HCT116 (cell line): ENCODE results near the gene SYNE1. TPM values are rescaled to one million over a fixed set of nuclear protein-coding genes. Genes with fewer than 3 reads are reported as not detected.

ENCODE experiments used
- ATAC-seq: fragments of 200-7000 bp; cut with Tn5 transposase; 2 replicates; pipeline ENCODE4 v1.9.1; 2020; ENCODE audit warnings: mild to moderate bottlenecking, moderate library complexity
- BruUV-seq: library from RNA; stranded (reverse); fragments of 400-500 nt; replicated peaks from 2 replicates; lab custom pipeline; 2021; lab: Mats Ljungman, UMichigan
- CTCF ChIA-PET: fragments of 300-600 bp; sonication (Branson Sonifier 250); formaldehyde crosslinking; loops from one replicate; lab custom pipeline; 2021; ENCODE audit warnings: antibody characterized with exemption; lab: Charles Lee
- POLR2A ChIA-PET: fragments of 300-600, 350-600 bp; sonication (Branson Sonifier 250); formaldehyde crosslinking; loops from one replicate; lab custom pipeline; 2021; ENCODE audit warnings: antibody characterized with exemption; lab: Charles Lee
- RAD21 ChIA-PET, 2 experiments: fragments of 300-600 bp; sonication (Branson Sonifier 250); formaldehyde crosslinking; loops; one replicate each; lab custom pipeline; 2023; ENCODE audit warnings: low total read pairs in 2 of 2; ENCODE audit not compliant: uncharacterized antibody in 2 of 2, unreplicated experiment in 2 of 2, low non-redundant PET in 1 of 2; lab: Charles Lee
- DNase-seq: peaks from one replicate; pipeline ENCODE4 v3.0.0-alpha.2; 2010; ENCODE audit warnings: low read depth, low spot score
- H2AFZ ChIP-seq: fragments of 200-600 bp; shearing (Covaris generic), sonication (generic); 2 replicates; pipeline ENCODE4 v1.6.1; 2017; ENCODE audit warnings: low read depth, mixed run types, mixed read lengths, antibody characterized with exemption, low read length; ENCODE audit not compliant: poor library complexity, severe bottlenecking
- H3K27ac ChIP-seq: 2 replicates; pipeline ENCODE4 v1.5.1; 2012; ENCODE audit warnings: low read depth, low read length
- H3K27me3 ChIP-seq: fragments of 200-600 bp; sonication (generic); 2 replicates; pipeline ENCODE4 v1.6.1; 2016; ENCODE audit warnings: mixed run types, low read length, mixed read lengths; ENCODE audit not compliant: insufficient read depth
- H3K36me3 ChIP-seq, 2 experiments: fragments of 200-500 bp in 1 of 2; fragments of 200-600 bp in 1 of 2; sonication (Bioruptor generic) in 1 of 2; sonication (generic) in 1 of 2; 2 replicates each; pipeline versions ENCODE4 v1.5.1 to v1.6.1; 2014 to 2016; ENCODE audit warnings: low read length in 2 of 2, inconsistent platforms in 1 of 2, mixed read lengths in 1 of 2, mixed run types in 1 of 2; ENCODE audit not compliant: insufficient read depth in 2 of 2, control insufficient read depth in 1 of 2
- H3K4me1 ChIP-seq, 2 experiments: fragments of 200-600 bp in 1 of 2; sonication (generic) in 1 of 2; 2 replicates each; pipeline versions ENCODE4 v1.5.1 to v1.6.1; 2012 to 2017; ENCODE audit warnings: low read length in 2 of 2, inconsistent platforms in 1 of 2, mild to moderate bottlenecking in 1 of 2, mixed read lengths in 1 of 2, mixed run types in 1 of 2, moderate library complexity in 1 of 2; ENCODE audit not compliant: insufficient read depth in 2 of 2, control insufficient read depth in 1 of 2
- H3K4me2 ChIP-seq: fragments of 200-600 bp; sonication (generic); 2 replicates; pipeline ENCODE4 v1.6.1; 2017; ENCODE audit warnings: mixed run types, low read length, mixed read lengths
- H3K4me3 ChIP-seq, 2 experiments: fragments of 200-600 bp in 1 of 2; sonication (generic) in 1 of 2; replicated peaks in 1 of 2; 2 replicates each; pipeline ENCODE4 v1.5.1; 2011 to 2016; ENCODE audit warnings: low read length in 2 of 2, control low read depth in 1 of 2, low read depth in 1 of 2, mild to moderate bottlenecking in 1 of 2, mixed read lengths in 1 of 2, mixed run types in 1 of 2
- H3K79me2 ChIP-seq: fragments of 200-600 bp; sonication (generic); 2 replicates; pipeline ENCODE4 v1.6.1; 2017; ENCODE audit warnings: mild to moderate bottlenecking, mixed run types, low read length, moderate library complexity, mixed read lengths; ENCODE audit not compliant: insufficient read depth
- H3K9ac ChIP-seq: fragments of 200-600 bp; sonication (generic); 2 replicates; pipeline ENCODE4 v1.6.1; 2016; ENCODE audit warnings: low read length, mixed read lengths
- H3K9me2 ChIP-seq: fragments of 200-600 bp; sonication (generic), shearing (Covaris generic); 2 replicates; pipeline ENCODE4 v1.6.1; 2017; ENCODE audit warnings: mixed run types, mild to moderate bottlenecking, moderate library complexity; ENCODE audit not compliant: insufficient read depth
- H3K9me3 ChIP-seq, 2 experiments: fragments of 200-500 bp in 1 of 2; fragments of 200-600 bp in 1 of 2; sonication (Bioruptor generic) in 1 of 2; sonication (generic) in 1 of 2; 2 replicates each; pipeline ENCODE4 v1.6.1; 2014 to 2017; ENCODE audit warnings: low read length in 2 of 2, mixed read lengths in 2 of 2, inconsistent platforms in 1 of 2, low read depth in 1 of 2, mild to moderate bottlenecking in 1 of 2, mixed run types in 1 of 2, moderate library complexity in 1 of 2; ENCODE audit not compliant: control insufficient read depth in 1 of 2, insufficient read depth in 1 of 2
- H4K20me1 ChIP-seq: fragments of 200-600 bp; sonication (generic), shearing (Covaris generic); 2 replicates; pipeline ENCODE4 v1.6.1; 2017; ENCODE audit warnings: mixed run types, mild to moderate bottlenecking, moderate library complexity; ENCODE audit not compliant: insufficient read depth
- EZH2phosphoT487 ChIP-seq: fragments of 200-600 bp; IDR thresholded peaks from 2 replicates; pipeline ENCODE4 v1.6.1; 2018; ENCODE audit warnings: antibody characterized with exemption, borderline replicate concordance
- TCF7L2 ChIP-seq: IDR thresholded peaks from 2 replicates; pipeline ENCODE4 v1.7.0; 2011; ENCODE audit warnings: borderline replicate concordance, inconsistent platforms; ENCODE audit not compliant: insufficient read depth, insufficient read length; ENCODE audit errors: extremely low read depth
- YY1 ChIP-seq: IDR thresholded peaks from 2 replicates; pipeline ENCODE4 v1.6.1; 2011; ENCODE audit warnings: low read length, low read depth, moderate library complexity, mild to moderate bottlenecking; ENCODE audit not compliant: insufficient replicate concordance; ENCODE audit errors: extremely low read depth
- ZFX ChIP-seq: fragments of 450-650 bp; IDR thresholded peaks from 2 replicates; pipeline ENCODE4 v1.6.1; 2017
- intact Hi-C: fragments of 100-400 bp; cut with micrococcal nuclease; formaldehyde crosslinking; loops from 2 replicates; pipeline ENCODE4 v1.10.0; 2022
- total RNA-seq: library from RNA; stranded (reverse); gene quantifications from one replicate; pipeline ENCODE4 v1.2.1, GENCODE V29; 2021; ENCODE audit not compliant: unreplicated experiment
- TF ChIP-seq, protein P1 (sequence below): IDR thresholded peaks from 2 replicates; pipeline ENCODE4 v1.6.1; 2011; ENCODE audit warnings: mild to moderate bottlenecking, low read length, moderate library complexity; ENCODE audit not compliant: insufficient replicate concordance; ENCODE audit errors: extremely low read depth
- TF ChIP-seq, protein P2 (sequence below): IDR thresholded peaks from 2 replicates; pipeline ENCODE4 v1.6.1; 2012
- TF ChIP-seq, protein P3 (sequence below): IDR thresholded peaks from 2 replicates; pipeline ENCODE4 v1.6.1; 2012; ENCODE audit warnings: low read depth

SYNE1 gene
- total RNA-seq, 1 experiment from 2014 or later = 5.4 TPM

- Histone ChIP-seq H3K4me1 (peaks cover 0 to 5% of the 10 kb centered on the region in 2 experiments; a peak in 2 of 4 replicates), H3K27ac (no peak overlapping the region), H3K9me2 (no peaks in the 10 kb centered on the region), H3K9ac (no peak overlapping the region), H3K4me2 (no peak overlapping the region), H3K79me2 (no peaks in the 10 kb centered on the region), H3K9me3 (no peaks in the 10 kb centered on the region), H3K4me3 (no peak overlapping the region), H3K27me3 (no peaks in the 10 kb centered on the region), H3K36me3 (no peaks in the 10 kb centered on the region), H4K20me1 (no peaks in the 10 kb centered on the region), H2AFZ (no peak overlapping the region)
- ChIA-PET CTCF (no interaction called here), RAD21 (no interaction called here), POLR2A (no interaction called here)
- BruUV-seq = no TSS peak
- TF ChIP-seq, protein P1, sequence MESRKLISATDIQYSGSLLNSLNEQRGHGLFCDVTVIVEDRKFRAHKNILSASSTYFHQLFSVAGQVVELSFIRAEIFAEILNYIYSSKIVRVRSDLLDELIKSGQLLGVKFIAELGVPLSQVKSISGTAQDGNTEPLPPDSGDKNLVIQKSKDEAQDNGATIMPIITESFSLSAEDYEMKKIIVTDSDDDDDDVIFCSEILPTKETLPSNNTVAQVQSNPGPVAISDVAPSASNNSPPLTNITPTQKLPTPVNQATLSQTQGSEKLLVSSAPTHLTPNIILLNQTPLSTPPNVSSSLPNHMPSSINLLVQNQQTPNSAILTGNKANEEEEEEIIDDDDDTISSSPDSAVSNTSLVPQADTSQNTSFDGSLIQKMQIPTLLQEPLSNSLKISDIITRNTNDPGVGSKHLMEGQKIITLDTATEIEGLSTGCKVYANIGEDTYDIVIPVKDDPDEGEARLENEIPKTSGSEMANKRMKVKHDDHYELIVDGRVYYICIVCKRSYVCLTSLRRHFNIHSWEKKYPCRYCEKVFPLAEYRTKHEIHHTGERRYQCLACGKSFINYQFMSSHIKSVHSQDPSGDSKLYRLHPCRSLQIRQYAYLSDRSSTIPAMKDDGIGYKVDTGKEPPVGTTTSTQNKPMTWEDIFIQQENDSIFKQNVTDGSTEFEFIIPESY = no peak
- no peak for DNase-seq
- intact Hi-C loops = no loop called here
- no peak for ATAC-seq
These were observed 154.9 kb downstream of the SYNE1 start for GRCh38 chr6:152482289-152482688.

GRCh38 chr6:152478377-152479010 lies 158.7 kb downstream of the SYNE1 start:
- H4K20me1 ChIP-seq = no peaks in the 10 kb centered on the region
- RAD21 ChIA-PET = no interaction called here
- H3K9me3 ChIP-seq = no peaks in the 10 kb centered on the region
- no peaks in the 10 kb centered on the region for H3K79me2 ChIP-seq
- no peaks in the 10 kb centered on the region for H3K9me2 ChIP-seq
- POLR2A ChIA-PET = no interaction called here
- intact Hi-C loops = no loop called here
- CTCF ChIA-PET = no interaction called here
- no peak overlapping the region for H3K4me3 ChIP-seq
- no peak overlapping the region for H3K9ac ChIP-seq
- H3K36me3 ChIP-seq = no peaks in the 10 kb centered on the region
- H3K27me3 ChIP-seq = no peaks in the 10 kb centered on the region
- ATAC-seq (no peak), DNase-seq (no peak)
- no TSS peak for BruUV-seq
- H3K4me2 ChIP-seq = no peak overlapping the region
- H3K4me1 ChIP-seq = peaks cover 0 to 6% of the 10 kb centered on the region in 2 experiments; a peak in 1 of 4 replicates
- H3K27ac ChIP-seq = no peak overlapping the region
- H2AFZ ChIP-seq = no peak overlapping the region
- TF ChIP-seq TCF7L2 = no peak
- TF ChIP-seq, protein P2, sequence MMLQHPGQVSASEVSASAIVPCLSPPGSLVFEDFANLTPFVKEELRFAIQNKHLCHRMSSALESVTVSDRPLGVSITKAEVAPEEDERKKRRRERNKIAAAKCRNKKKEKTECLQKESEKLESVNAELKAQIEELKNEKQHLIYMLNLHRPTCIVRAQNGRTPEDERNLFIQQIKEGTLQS = no peak
- TF ChIP-seq YY1 = no peak
- TF ChIP-seq EZH2phosphoT487 = no peak
- TF ChIP-seq, protein P1 = no peak
- TF ChIP-seq, protein P3, sequence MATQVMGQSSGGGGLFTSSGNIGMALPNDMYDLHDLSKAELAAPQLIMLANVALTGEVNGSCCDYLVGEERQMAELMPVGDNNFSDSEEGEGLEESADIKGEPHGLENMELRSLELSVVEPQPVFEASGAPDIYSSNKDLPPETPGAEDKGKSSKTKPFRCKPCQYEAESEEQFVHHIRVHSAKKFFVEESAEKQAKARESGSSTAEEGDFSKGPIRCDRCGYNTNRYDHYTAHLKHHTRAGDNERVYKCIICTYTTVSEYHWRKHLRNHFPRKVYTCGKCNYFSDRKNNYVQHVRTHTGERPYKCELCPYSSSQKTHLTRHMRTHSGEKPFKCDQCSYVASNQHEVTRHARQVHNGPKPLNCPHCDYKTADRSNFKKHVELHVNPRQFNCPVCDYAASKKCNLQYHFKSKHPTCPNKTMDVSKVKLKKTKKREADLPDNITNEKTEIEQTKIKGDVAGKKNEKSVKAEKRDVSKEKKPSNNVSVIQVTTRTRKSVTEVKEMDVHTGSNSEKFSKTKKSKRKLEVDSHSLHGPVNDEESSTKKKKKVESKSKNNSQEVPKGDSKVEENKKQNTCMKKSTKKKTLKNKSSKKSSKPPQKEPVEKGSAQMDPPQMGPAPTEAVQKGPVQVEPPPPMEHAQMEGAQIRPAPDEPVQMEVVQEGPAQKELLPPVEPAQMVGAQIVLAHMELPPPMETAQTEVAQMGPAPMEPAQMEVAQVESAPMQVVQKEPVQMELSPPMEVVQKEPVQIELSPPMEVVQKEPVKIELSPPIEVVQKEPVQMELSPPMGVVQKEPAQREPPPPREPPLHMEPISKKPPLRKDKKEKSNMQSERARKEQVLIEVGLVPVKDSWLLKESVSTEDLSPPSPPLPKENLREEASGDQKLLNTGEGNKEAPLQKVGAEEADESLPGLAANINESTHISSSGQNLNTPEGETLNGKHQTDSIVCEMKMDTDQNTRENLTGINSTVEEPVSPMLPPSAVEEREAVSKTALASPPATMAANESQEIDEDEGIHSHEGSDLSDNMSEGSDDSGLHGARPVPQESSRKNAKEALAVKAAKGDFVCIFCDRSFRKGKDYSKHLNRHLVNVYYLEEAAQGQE = no peak
- no peak for TF ChIP-seq ZFX
